Measurements from ENCODE around the gene DLG1. TPM values are rescaled to one million over a fixed set of nuclear protein-coding genes. Genes with fewer than 3 reads are reported as not detected.

Gene DLG1
- polyA plus RNA-seq, 1 experiment = 58.9 TPM

DNA sequence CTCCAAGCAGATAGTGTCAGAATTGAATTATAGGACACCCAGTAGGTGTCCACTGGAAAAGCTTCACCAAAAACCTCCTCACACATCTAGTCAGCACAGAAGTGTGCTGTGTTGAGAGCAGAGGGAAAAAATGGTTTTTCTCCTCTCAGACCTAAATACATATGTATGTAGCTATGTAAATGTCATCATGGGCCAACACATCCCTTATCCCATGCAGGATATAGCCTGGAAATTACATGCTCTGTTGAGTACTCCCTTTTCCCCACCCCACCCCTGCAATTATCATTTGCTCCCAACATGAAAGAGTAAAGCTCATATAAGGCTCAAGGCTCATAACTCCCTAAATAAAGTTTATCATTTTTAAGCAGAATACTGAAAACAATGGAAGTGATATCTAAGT lies 35.7 kb downstream of the DLG1 start:
- H3K9me3 ChIP-seq (ENCODE audit: control insufficient read depth, insufficient read depth, low read length) = no peaks in the 10 kb centered on the region
- no peaks in the 10 kb centered on the region for H3K27me3 ChIP-seq (ENCODE audit: control insufficient read depth, insufficient read depth, low read length)
- no peak for DNase-seq (ENCODE audit: low read depth, low spot score)
- ChIA-PET CTCF (interaction anchor here (0.6 kb wide), 1 partner anchor 138 kb away, joined by 12 read pairs; no protein-coding TSS in a partner anchor), POLR2A (no interaction called here)
- no peak overlapping the region for H3K4me3 ChIP-seq (ENCODE audit: low read depth, low read length)
- no peak overlapping the region for H3K27ac ChIP-seq (ENCODE audit: low read depth, low read length)
- TF ChIP-seq, protein P1, sequence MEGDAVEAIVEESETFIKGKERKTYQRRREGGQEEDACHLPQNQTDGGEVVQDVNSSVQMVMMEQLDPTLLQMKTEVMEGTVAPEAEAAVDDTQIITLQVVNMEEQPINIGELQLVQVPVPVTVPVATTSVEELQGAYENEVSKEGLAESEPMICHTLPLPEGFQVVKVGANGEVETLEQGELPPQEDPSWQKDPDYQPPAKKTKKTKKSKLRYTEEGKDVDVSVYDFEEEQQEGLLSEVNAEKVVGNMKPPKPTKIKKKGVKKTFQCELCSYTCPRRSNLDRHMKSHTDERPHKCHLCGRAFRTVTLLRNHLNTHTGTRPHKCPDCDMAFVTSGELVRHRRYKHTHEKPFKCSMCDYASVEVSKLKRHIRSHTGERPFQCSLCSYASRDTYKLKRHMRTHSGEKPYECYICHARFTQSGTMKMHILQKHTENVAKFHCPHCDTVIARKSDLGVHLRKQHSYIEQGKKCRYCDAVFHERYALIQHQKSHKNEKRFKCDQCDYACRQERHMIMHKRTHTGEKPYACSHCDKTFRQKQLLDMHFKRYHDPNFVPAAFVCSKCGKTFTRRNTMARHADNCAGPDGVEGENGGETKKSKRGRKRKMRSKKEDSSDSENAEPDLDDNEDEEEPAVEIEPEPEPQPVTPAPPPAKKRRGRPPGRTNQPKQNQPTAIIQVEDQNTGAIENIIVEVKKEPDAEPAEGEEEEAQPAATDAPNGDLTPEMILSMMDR (IDR thresholded peaks at IDR 0.05; ENCODE audit: low read depth, low read length) = no peak

DNA sequence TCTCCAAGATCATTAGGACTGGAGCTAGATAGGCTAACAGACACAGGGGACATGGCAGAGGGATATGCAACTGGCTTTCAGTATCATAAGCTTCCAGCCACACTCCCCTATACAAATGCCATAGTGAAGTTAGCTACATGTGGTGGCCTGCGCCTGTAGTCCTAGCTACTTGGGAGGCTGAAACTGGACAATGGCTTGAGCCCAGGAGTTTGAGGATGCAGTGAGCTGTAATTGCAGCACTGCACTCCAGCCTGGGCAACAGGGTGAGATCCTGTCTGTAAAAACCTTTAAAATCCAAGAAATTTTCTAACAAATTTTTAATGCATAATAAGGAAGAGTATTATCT lies 37.3 kb downstream of the DLG1 start:
- no peaks in the 10 kb centered on the region for H3K27me3 ChIP-seq (ENCODE audit: control insufficient read depth, insufficient read depth, low read length)
- DNase-seq (ENCODE audit: low read depth, low spot score) = no peak
- no peak overlapping the region for H3K4me3 ChIP-seq (ENCODE audit: low read depth, low read length)
- CTCF ChIA-PET = interaction anchor here (1.8 kb wide), 1 partner anchor 249 kb away, joined by 4 read pairs; no protein-coding TSS in a partner anchor
- POLR2A ChIA-PET = no interaction called here
- H3K9me3 ChIP-seq (ENCODE audit: control insufficient read depth, insufficient read depth, low read length) = no peaks in the 10 kb centered on the region
- TF ChIP-seq, protein P1 (IDR thresholded peaks at IDR 0.05; ENCODE audit: low read depth, low read length) = no peak
- no peak overlapping the region for H3K27ac ChIP-seq (ENCODE audit: low read depth, low read length)

DNA sequence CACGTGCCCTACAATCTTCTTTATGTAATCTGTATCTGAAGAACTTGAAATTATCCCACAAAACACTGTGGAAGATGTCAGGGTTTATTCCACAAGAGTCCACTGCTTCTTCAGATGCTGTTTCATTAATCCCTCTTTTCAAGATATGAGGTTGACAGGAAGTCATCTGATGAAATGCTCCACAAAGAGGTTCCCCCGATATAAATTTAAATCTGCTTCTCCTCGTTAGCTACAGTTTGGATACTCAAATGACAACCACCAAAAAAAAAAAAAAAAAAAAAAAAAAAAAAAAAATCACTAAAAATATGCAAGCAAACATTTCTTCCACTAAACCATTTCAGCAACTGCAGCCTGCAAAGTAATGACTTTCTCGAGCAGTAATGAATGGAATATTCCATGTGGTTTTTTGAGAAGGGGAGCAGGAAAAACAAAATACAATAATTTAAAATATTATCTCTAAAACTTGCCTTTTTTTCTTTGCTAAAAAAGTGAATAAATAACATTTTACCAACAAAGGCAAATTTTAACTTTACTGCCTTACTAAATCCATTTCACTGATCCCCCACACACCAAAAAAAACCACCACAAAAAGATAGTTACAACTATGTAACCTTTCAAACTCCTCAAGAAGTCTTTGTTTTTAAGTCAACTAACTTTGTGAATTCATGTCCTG lies 37.8 kb downstream of the DLG1 start:
- H3K27me3 ChIP-seq (ENCODE audit: control insufficient read depth, insufficient read depth, low read length) = no peaks in the 10 kb centered on the region

DNA sequence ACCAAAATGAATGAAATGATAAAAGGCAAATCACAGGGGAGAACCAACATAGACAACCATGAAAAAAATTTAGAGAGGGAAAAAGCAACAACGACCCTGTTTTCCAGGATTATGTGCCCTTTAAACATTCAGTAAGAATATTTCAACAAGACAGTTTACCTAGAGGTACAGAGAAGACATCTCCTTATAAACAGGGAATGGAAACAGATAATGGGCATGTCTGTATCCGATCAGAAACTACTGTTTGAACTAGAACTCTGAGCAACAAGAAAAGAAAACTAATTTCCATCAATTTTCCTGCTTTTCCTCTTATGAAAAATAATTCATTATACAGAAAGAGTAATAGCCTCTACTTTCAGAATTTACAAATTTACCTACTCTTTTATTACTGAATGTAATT lies 39.3 kb downstream of the DLG1 start:
- no peak for DNase-seq (ENCODE audit: low read depth, low spot score)
- Histone ChIP-seq H3K27me3 (ENCODE audit: control insufficient read depth, insufficient read depth, low read length) (no peaks in the 10 kb centered on the region), H3K27ac (ENCODE audit: low read depth, low read length) (no peak overlapping the region), H3K9me3 (ENCODE audit: control insufficient read depth, insufficient read depth, low read length) (no peaks in the 10 kb centered on the region), H3K4me3 (ENCODE audit: low read depth, low read length) (no peak overlapping the region)
- CTCF ChIA-PET = interaction anchor here (1.0 to 3.9 kb wide), 4 partner anchors 20 to 253 kb away, joined by 3 to 74 read pairs (median 6); no protein-coding TSS in a partner anchor
- POLR2A ChIA-PET = no interaction called here
- TF ChIP-seq, protein P1 (IDR thresholded peaks at IDR 0.05; ENCODE audit: low read depth, low read length) = no peak

More for the DNA sequence above, 37.8 kb downstream of the DLG1 start:
- Histone ChIP-seq H3K4me3 (ENCODE audit: low read depth, low read length) (no peak overlapping the region), H3K9me3 (ENCODE audit: control insufficient read depth, insufficient read depth, low read length) (no peaks in the 10 kb centered on the region), H3K27ac (ENCODE audit: low read depth, low read length) (no peak overlapping the region)
- CTCF ChIA-PET = interaction anchor here (0.6 to 1.8 kb wide), 2 partner anchors 29 to 249 kb away, joined by 4 read pairs; no protein-coding TSS in a partner anchor
- TF ChIP-seq, protein P1 (IDR thresholded peaks at IDR 0.05; ENCODE audit: low read depth, low read length) = no peak
- no peak for DNase-seq (ENCODE audit: low read depth, low spot score)
- POLR2A ChIA-PET = no interaction called here

DNA sequence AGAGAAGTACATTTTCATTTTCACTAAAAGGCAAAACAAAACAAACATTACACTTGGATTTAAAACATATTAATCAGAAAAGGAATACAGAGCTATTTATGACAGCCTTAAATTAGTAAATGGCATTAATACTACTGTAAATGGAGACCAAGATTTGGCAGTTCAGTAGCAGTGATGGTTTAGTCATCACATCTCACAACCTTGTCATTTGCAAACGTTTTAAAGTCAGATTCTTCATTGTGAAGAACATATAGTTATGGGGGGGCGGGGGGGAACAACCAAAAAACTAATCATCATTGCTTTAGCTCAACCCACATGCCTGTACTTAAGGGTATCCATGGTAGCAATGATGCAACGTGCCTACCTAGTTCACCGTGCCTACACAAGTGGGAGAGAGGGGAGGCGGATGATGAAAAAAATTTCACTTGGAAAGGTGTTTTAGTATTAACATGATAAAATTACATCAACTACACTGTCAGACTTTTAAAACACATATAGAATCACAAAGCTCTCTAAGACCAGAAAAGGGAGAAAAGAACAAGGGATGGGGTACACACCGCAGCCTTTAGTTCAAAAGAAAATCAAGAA lies 40.1 kb downstream of the DLG1 start:
- H3K27ac ChIP-seq (ENCODE audit: low read depth, low read length) = no peak overlapping the region
- no peaks in the 10 kb centered on the region for H3K9me3 ChIP-seq (ENCODE audit: control insufficient read depth, insufficient read depth, low read length)
- ChIA-PET CTCF (interaction anchor here (0.7 to 3.9 kb wide), 19 partner anchors 9 to 341 kb away, joined by 3 to 74 read pairs (median 10); no protein-coding TSS in a partner anchor), POLR2A (no interaction called here)
- H3K4me3 ChIP-seq (ENCODE audit: low read depth, low read length) = no peak overlapping the region
- no peak for DNase-seq (ENCODE audit: low read depth, low spot score)
- no peaks in the 10 kb centered on the region for H3K27me3 ChIP-seq (ENCODE audit: control insufficient read depth, insufficient read depth, low read length)
- TF ChIP-seq, protein P1 (IDR thresholded peaks at IDR 0.05; ENCODE audit: low read depth, low read length) = no peak

All from AG04450 (cell line).